A204.1 (cell line): ENCODE results near the gene FOXRED2.
"Not testable (repeated sequence)": the region's sequence is repeated elsewhere in the genome, so short reads cannot be mapped to it uniquely, and the experiment has no call there.

Experiments
- FAIRE-seq: peaks from 2 replicates; lab custom pipeline; 2012; peaks lifted over from hg19 to GRCh38; lab: Jason Lieb, UNC

Gene FOXRED2

GRCh38 chr22:36469094-36469710 is 37.6 kb downstream of the FOXRED2 start:
- no peak for FAIRE-seq

- no peak for FAIRE-seq
These were observed 38.9 kb downstream of the FOXRED2 start for GRCh38 chr22:36467946-36468345.

- FAIRE-seq, result no peak
These were observed 39.6 kb downstream of the FOXRED2 start for GRCh38 chr22:36467042-36467810.

DNA sequence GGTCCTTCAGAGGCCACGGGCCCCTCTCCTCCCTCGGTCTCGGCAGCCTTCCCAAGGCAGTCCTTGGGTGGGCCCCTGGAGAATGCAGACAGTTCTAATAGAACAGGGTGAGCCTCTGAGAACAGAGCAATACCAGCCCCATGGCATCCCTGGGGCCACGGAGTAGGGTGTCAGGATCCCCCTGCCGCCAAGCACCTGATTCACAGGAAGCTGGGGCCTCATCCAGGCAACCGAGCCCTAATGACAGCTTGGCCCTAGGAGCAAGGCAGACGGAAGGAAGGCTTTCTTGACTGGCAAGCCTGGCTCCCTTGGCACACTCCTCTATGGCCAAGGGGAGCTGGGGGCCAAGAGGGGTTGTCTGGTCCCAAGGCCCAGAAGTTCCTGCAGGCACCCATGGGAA is 40.6 kb downstream of the FOXRED2 start:
- no peak for FAIRE-seq

GRCh38 chr22:36465232-36466021 is 41.4 kb downstream of the FOXRED2 start:
- FAIRE-seq, result no peak

GRCh38 chr22:36464715-36465231 is 42.1 kb downstream of the FOXRED2 start:
- FAIRE-seq, result no peak

DNA sequence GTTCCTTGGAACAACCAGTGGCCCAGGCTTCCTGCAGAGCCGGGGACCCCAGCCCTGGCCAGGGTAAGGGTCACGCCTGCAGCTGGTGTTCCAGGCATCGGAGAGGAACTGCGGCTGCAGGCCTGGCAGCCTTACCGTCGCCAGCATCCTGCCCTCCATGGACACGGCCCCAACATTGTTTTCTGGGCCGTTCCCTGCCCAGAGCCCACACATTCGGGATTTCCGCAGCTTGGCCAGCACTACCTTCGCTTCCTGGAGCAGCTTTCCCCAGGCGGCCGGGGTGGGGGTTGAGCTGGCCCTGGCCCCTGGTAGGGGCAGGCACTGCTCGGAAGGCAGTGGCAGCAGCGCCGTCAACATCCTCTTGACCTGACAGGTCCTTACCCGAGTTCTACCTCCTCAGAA is 43.1 kb downstream of the FOXRED2 start:
- no peak for FAIRE-seq

DNA sequence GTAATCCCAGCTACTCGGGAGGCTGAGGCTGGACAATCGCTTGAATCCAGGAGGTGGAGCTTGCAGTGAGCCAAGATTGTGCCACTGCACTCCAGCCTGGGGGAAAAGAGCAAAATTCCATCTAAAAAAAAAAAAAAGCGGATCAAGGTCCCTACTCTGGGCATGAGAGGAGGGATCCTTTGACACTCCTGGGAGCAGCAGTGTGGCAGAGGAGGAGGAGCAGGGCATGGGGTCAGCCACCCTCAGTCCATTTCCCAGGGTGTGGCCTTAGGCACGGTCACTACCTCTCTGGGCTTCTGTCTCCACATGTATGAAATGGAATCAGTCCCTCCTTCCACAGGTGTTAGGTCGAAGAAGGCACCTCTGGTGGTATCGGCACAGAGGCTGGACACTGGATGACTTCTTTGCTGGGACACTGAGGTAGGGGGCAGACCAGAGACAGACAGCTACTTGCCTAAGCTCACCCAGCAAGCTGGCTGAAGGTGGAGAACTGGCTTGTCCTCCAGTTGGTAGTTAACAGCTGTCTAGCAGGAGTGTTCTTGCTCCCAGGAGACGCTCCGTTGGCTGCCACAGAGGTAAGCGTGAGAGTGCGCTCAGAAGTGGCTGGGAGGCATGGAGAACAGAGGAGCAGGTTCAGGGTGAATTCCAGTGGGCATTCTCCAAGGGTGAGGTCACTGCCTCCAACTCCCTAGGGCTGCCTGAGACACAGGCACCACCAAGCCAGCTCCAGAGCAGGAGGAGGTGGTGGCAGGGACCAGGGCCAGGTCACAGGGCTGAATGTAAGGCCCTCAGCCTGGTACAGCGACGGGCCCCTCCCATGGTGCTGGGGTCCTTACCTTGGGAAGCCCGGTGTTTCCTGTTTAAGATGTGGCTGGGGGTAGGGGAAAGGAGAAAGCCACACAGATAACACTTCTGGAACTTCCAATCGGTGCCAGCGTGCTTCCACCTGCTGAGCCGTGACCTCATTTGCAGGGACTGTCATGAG is 44.9 kb downstream of the FOXRED2 start:
- no peak for FAIRE-seq

- FAIRE-seq, result no peak
These were observed 46.6 kb downstream of the FOXRED2 start for GRCh38 chr22:36460202-36460601.

DNA sequence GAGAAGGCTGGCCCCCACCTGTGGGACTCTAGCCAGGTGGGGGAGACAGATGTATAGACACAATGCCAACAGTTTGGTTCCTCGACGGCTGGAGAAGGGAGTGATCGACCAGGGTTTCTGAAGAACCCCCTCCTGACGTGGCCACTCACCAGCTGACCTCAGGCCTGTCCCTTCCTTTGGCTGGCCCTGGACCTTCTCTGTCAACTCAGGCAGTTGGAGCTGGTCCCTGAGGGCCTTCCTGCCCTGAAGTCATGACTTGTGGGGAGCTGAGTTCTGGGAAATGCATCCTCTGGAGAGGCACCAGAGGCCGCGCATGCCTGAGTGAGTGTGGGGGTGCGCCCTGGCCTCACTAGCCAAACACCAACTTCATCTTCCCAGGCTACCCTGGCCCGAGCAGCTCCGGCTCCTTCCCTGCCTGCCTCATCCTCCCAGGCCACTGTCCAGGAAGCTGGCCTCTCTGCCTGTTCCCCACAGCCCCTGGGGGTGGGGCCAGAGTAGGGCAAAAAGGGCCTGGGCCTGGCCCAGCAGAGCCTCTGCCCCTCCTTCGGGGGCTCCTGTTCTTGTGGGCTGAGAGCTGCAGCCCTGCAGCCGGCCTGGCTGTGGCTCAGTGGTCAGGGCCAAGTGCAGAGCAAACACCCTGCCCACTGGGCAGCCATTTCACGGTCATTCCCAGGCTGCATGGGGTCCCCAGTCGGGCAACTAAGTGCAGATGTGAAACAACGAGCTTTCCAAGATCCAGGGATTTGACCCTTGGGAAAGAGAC is 49.0 kb downstream of the FOXRED2 start:
- no peak for FAIRE-seq

DNA sequence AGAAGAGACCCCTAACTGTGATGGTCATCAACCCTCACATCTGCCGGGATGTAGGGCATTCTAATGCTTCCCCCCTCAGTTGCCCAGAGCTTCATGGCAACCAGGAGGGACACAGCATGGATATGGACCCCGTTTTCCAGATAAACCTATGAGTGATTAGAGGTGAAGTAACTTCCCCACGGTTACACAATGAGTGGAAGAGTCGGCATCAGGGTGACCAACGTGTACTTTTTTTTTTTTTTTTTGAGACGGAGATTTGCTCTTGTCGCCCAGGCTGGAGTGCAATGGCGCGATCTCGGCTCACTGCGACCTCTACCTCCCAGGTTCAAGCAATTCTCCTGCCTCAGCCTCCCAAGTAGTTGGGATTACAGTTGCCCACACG is 50.4 kb downstream of the FOXRED2 start:
- FAIRE-seq, result no peak

- FAIRE-seq, result no peak
These were observed 51.0 kb downstream of the FOXRED2 start for GRCh38 chr22:36455571-36456463.

DNA sequence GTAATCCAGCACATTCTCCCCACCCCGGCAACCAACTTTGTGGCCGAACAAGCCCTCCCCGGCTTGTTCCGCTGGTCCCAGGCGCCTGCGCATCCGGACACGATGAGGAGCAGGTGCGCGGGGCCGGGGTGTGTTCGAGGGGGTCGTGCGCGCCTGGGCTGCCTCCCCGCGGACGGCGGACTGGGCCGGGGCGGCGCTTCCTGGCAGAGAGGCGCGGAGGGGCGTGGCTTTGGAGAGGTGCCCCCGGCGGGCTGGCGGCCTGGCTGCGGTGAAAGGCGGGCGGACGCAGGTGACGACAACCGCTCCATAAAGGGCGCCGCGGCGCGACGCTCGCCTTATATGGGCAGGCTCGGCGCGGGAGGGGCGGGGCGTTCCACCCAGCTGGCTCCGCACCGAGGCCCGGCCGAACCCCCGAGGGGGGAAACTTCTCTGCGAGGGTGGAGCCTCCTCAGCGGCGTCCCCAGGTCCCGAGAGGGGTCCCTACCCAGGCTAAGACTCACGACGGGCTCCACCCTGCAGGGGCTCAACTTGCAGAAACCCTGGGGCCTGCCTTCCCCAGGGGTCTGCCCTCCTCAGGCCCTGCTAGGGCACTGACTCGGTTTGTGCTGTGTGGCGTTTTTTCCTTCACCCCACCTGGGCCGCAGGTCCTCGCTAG is 51.8 kb downstream of the FOXRED2 start:
- no peak for FAIRE-seq

DNA sequence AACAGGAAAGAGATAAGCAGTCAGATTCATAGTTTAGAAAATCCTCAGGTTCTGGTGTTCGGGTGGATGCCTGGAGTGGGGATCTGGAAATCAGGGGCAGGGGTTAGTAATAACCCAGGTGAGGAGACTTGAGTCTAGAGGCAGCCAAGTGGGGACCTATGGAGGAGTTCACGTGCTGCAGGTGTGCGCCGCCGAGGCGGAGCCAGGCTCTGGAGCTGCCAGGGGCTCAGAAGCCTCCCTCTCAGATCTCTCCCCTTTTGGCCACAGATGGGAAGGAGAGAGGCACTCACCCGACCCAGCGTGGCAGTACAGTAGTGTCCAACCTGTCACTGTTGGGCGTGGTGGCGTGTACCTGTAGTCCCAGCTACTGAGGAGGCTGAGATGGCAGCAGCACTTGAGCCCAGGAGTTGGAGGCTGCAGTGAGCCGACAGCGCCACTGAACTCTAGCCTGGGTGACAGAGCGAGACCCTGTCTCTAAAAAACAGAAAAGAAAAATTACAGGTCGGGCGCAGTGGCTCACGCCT is 52.9 kb downstream of the FOXRED2 start:
- FAIRE-seq, result no peak

DNA sequence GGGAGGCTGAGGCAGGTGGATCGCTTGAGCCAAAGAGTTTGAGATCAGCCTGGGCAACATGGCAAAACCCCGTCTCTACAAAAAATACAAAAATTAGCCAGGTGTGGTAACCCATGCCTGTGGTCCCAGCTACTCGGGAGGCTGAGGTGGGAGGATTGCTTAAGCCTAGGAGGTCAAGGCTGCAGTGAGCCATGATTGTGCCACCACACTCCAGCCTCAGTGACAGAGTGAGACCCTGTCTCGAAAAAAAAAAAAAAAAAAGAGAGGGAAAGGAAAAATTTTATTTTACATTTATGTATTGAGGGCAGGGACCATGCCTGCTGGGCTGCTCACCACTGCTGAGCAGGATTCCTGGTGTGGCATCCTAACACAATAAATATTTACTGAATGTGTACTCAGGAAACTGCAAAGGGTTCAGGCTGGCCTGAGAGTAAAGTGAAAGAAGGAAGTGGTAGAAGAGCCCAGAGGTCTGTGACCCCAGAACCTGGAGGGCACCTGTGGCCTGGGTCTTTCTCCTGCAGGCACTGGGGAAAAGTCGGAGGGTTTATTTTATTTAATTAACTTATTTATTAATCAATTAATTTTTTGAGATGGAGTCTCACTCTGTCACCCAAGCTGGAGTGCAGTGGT is 53.7 kb downstream of the FOXRED2 start:
- FAIRE-seq, result not testable (repeated sequence)

GRCh38 chr22:36452250-36452977 is 54.4 kb downstream of the FOXRED2 start:
- no peak for FAIRE-seq

- FAIRE-seq, result not testable (repeated sequence)
These were observed 55.9 kb downstream of the FOXRED2 start for GRCh38 chr22:36450923-36451322.

- no peak for FAIRE-seq
These were observed 57.2 kb downstream of the FOXRED2 start for GRCh38 chr22:36449596-36450175.
